GM19023 (cell line): Measurements from ENCODE around the gene STAG1.
"Not testable (repeated sequence)": the region's sequence is repeated elsewhere in the genome, so short reads cannot be mapped to it uniquely, and the experiment has no call there.

Experiments used
- ATAC-seq: cut with Tn5 transposase; IDR thresholded peaks from one replicate; pipeline ENCODE4 v1.9.1; 2021; ENCODE audit warnings: mild to moderate bottlenecking, moderate library complexity; ENCODE audit not compliant: unreplicated experiment

The STAG1 gene

DNA sequence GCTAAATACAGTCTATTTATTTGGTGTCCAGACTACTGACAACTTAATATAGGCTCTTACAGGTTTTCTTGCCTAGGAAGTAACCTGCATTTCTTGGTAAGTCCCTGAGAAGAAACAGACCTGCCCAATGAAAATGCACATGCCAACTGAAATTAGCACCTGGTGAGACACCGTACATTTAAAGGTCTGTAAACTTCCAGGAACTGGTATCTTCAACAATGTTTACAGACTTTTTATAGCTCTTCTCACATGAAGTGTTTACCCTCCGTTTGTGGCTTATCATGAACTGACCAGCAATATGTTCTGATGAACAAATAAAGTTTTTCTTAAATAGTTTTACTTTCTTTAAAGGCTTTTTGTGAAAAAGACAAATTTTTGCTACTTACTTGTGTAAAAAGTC lies 408.7 kb downstream of the STAG1 start:
- ATAC-seq, result no peak

- no peak for ATAC-seq
Observed at GRCh38 chr3:136336329-136337100, 415.7 kb downstream of the STAG1 start.

DNA sequence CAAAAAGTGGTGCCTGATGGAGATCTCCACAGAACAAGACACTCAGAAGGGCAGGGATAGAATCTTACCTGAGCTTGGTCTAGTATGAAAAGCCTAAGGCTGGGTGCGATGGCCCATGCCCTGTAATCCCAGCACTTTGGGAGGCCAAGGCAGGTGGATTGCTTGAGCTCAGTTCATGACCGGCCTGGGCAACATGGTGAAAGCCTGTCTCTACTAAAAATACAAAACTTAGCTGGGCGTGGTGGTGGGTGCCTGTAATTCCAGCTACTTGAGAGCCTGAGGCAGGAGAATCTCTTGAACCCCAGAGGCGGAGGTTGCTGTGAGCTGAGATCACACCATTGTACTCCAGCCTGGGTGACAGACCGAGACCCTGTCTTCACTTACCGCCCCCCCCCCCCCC lies 417.5 kb downstream of the STAG1 start:
- ATAC-seq, result not testable (repeated sequence)

DNA sequence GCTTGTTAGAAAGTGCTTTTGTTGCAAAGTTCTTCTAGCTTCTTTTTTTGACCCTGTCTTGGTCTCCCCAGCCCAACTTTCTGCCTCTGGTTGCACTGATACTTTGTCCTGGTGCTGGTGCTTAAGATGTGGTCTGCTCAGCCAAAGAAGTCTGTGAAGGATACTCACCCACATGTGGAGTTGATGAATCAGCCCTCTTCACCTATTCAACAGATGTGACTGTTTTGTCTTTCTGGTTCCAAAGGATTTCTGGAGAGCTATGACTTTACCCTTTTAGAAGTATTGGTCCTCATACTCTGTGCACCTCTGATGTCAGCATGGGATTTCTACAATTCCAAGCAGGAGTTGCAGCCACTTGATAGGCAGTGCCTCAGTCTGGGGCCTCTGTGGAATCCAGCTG lies 418.0 kb downstream of the STAG1 start:
- ATAC-seq, result no peak

GRCh38 chr3:136332776-136333175 lies 419.4 kb downstream of the STAG1 start:
- no peak for ATAC-seq

DNA sequence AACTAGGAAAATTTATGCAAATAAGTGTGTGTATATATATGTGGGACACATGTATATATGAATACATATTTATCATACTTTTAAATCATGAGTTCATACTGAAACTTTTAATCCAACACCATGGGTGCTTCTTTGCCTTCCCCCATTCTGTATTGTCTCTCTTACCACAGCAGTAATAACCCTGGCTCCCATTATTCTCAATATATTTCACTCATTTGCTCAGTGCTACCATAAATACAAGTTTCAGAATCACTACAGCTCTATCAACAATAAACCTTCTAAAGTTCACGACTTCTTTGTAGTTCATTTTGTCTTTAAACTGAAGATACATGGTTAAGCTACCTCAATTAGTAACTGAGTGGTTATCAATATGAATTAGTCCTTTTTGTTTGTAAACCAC lies 419.9 kb downstream of the STAG1 start:
- no peak for ATAC-seq

- ATAC-seq, result no peak
Observed at GRCh38 chr3:136330900-136331299, 421.3 kb downstream of the STAG1 start.

- ATAC-seq, result no peak
Observed at GRCh38 chr3:136329593-136329992, 422.6 kb downstream of the STAG1 start.

DNA sequence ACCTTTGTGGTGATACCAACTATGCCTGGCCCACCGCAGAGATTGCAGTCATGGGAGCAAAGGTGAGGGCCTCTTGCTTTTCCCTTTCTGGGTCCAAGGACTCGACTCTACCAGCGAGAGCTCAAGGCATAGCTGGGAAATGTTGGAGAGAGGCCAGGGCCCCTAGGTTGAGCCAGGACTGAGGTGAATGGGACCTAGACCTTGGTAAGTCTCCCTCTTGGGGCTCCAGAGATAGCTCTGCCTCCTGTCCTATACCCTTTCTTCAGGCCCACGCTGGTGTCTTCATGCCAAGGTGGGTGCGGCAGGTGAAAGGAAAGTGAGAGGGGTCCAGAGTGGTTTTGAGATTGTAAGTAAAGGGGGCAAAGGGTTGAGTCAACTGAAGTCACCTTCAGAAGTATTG lies 424.5 kb downstream of the STAG1 start:
- no peak for ATAC-seq

DNA sequence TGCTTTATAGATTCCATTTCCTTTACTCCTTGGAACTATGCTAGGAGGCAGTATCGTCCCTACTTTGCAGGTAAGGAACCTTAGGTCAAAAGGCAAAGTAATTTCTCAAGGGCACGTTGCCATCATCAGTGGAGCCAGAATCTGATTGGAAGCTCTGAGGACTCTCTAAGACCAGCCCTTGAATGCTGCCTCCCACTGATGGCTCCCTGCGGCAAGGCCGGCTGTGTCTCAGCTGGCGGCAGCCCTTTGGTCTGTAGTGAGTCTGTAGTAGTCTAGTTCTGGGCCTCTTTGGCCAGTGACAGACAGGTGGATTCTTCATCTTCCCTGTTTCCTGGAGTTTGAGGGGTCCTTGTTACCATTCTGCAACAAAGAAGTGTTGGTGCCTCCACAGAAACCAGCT lies 425.9 kb downstream of the STAG1 start:
- ATAC-seq, result no peak

GRCh38 chr3:136311968-136312367 lies 440.2 kb downstream of the STAG1 start:
- no peak for ATAC-seq

DNA sequence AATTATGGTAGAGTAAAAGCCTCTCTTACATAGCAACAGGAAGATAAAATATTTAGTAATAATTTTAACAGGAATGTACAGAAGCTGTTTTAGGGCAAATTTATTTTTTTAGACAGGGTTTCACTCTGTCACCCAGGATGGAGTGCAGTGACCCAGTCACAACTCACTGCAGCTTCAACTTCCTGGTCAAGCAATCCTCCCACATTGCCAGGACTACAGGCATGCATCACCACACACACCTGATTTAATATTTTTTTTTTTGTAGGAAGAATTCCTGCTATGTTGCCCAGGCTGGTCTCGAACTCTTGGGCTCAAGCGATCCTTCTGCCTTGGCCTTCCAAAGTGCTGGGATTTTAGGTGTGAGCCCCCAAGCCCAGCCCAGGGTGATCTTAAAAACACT lies 440.9 kb downstream of the STAG1 start:
- ATAC-seq, result no peak

GRCh38 chr3:136305879-136306278 lies 446.3 kb downstream of the STAG1 start:
- ATAC-seq, result no peak

- ATAC-seq, result no peak
Observed at GRCh38 chr3:136300444-136300843, 451.7 kb downstream of the STAG1 start.

- ATAC-seq, result no peak
Observed at GRCh38 chr3:136297826-136298225, 454.4 kb downstream of the STAG1 start.

DNA sequence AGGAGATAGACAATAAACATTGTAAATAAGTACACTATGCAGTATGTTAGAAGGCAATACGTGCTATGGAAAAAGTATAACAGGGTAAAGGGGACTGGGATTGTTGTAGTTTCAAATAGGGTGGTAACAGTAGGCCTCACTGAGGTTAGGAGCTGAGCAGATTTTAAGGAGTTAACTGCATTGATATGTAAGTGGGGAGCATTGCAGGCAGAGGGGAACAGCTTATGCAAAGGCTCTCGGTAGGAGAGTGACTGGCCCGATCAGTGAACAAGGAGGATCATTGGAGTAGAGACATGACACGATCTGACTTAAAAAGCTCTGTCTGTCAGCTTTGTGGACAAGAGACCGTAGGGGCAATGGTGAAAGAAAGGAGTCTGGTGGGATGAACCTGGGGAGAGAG lies 455.2 kb downstream of the STAG1 start:
- no peak for ATAC-seq

- no peak for ATAC-seq
Observed at GRCh38 chr3:136294176-136294575, 458.0 kb downstream of the STAG1 start.

- no peak for ATAC-seq
Observed at GRCh38 chr3:136293279-136293678, 458.9 kb downstream of the STAG1 start.

DNA sequence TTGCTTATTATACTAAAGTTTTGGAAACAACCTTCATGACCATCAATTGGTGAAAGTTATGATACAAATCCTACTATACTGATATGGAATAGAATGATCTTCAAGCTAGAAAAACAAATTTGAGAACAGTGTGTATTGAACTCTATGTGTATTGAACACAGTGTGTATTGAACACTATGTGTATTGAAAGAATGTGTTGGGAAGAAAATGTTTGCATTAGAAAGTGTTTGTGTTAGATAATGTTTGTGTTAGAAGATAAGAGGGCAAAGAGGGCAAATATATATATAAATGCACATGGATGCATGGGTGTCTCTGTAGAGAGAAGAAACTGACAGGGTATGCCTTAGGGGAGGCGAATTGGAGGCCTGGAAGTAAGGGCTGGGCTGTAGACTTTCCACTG lies 459.7 kb downstream of the STAG1 start:
- no peak for ATAC-seq

GRCh38 chr3:136291302-136291701 lies 460.9 kb downstream of the STAG1 start:
- ATAC-seq, result no peak
